ENCODE results near the gene DLGAP3. TPM values are rescaled to one million over a fixed set of nuclear protein-coding genes. Genes with fewer than 3 reads are reported as not detected.

DLGAP3 gene
- total RNA-seq, 2 donors from 2014 or later = 0.52 to 2.3 TPM

- DNase-seq = no peak
- Histone ChIP-seq H3K27ac (no peak overlapping the region), H3K4me3 (no peak overlapping the region), H3K36me3 (replicated peaks in 1 of 2; ENCODE audit: insufficient read depth in 1 of 2, low read depth in 2 of 2) (no peaks in the 10 kb centered on the region), H3K4me1 (peaks cover 19% of the 10 kb centered on the region), H3K9me3 (no peaks in the 10 kb centered on the region), H3K27me3 (no peaks in the 10 kb centered on the region)
- TF ChIP-seq POLR2A (IDR thresholded peaks at IDR 0.05) = no peak
- TF ChIP-seq CTCF (IDR thresholded peaks at IDR 0.05) = no peak
- intact Hi-C loops (cut with DNase I) = no loop called here
- WGBS, 2 donors = 80 to 90% methylated on average over 4 of the region's 4 CpGs
- ATAC-seq = no peak
These were observed 59.7 kb downstream of the DLGAP3 start for GRCh38 chr1:34869760-34870159.

GRCh38 chr1:34868230-34869049 is 61.0 kb downstream of the DLGAP3 start:
- no peak for DNase-seq
- peaks cover 19% of the 10 kb centered on the region for H3K4me1 ChIP-seq
- TF ChIP-seq CTCF (IDR thresholded peaks at IDR 0.05) = no peak
- no peak for TF ChIP-seq POLR2A (IDR thresholded peaks at IDR 0.05)
- intact Hi-C loops (cut with DNase I) = no loop called here
- H3K27me3 ChIP-seq = no peaks in the 10 kb centered on the region
- ATAC-seq = no peak
- H3K9me3 ChIP-seq = no peaks in the 10 kb centered on the region
- 88 to 92% methylated on average over 23 to 36 of the region's 44 CpGs for WGBS, 2 donors
- no peak overlapping the region for H3K4me3 ChIP-seq
- H3K36me3 ChIP-seq (replicated peaks in 1 of 2; ENCODE audit: insufficient read depth in 1 of 2, low read depth in 2 of 2) = no peaks in the 10 kb centered on the region
- H3K27ac ChIP-seq = no peak overlapping the region

GRCh38 chr1:34867415-34867814 is 62.0 kb downstream of the DLGAP3 start:
- DNase-seq = peak in 1 of 4 donors; percentile 36
- Histone ChIP-seq H3K4me1 (peaks cover 19% of the 10 kb centered on the region), H3K27me3 (no peaks in the 10 kb centered on the region), H3K4me3 (no peak overlapping the region), H3K9me3 (no peaks in the 10 kb centered on the region), H3K36me3 (replicated peaks in 1 of 2; ENCODE audit: insufficient read depth in 1 of 2, low read depth in 2 of 2) (no peaks in the 10 kb centered on the region), H3K27ac (no peak overlapping the region)
- TF ChIP-seq POLR2A (IDR thresholded peaks at IDR 0.05) (peak in 1 of 3 donors; percentile 15), CTCF (IDR thresholded peaks at IDR 0.05) (no peak)
- intact Hi-C loops (cut with DNase I) = no loop called here
- no peak for ATAC-seq
- 84 to 87% methylated on average over 6 of the region's 6 CpGs for WGBS, 2 donors

- intact Hi-C loops (cut with DNase I) = no loop called here
- H3K4me3 ChIP-seq = peak overlapping the region in 1 of 2 donors; percentile 63
- DNase-seq = no peak
- 26 to 28% methylated on average over 3 to 9 of the region's 9 CpGs for WGBS, 2 donors
- no peaks in the 10 kb centered on the region for H3K36me3 ChIP-seq (replicated peaks in 1 of 2; ENCODE audit: insufficient read depth in 1 of 2, low read depth in 2 of 2)
- no peaks in the 10 kb centered on the region for H3K27me3 ChIP-seq
- ATAC-seq = no peak
- TF ChIP-seq POLR2A (IDR thresholded peaks at IDR 0.05) = no peak
- TF ChIP-seq CTCF (IDR thresholded peaks at IDR 0.05) = no peak
- peak overlapping the region; percentile 72 to 84 (median 78) for H3K27ac ChIP-seq
- peaks cover 19% of the 10 kb centered on the region for H3K4me1 ChIP-seq
- H3K9me3 ChIP-seq = no peaks in the 10 kb centered on the region
These were observed 62.7 kb downstream of the DLGAP3 start for GRCh38 chr1:34866762-34867109.

Measured in body of pancreas (tissue), 4 donors.